ENCODE data around the gene SHC3.

SHC3 gene

DNA sequence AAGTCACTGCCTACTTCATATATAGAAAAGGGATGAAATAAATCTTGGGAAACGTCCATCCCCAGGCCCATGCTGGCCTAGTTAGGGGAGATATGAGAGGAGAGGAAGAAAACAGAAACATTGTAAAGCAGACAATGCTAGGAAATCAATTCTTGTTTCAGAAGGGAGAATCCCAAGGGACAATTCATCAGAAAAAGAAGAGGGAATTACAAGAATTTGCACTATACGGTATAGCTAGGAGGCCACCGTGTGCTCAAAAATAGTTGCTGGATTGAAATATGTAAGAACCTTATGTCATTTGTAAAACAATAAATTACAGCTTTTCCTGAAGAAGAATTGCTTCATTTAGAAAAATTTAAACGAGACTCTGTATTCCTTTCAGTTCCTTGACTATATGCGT, 8.3 kb upstream of the SHC3 start:
- no peak for DNase-seq (ENCODE audit: insufficient read length, low spot score)
- FAIRE-seq = no peak

GRCh38 chr9:89185980-89186379, 7.4 kb upstream of the SHC3 start:
- no peak for FAIRE-seq
- no peak for DNase-seq (ENCODE audit: insufficient read length, low spot score)

- FAIRE-seq = no peak
- DNase-seq (ENCODE audit: insufficient read length, low spot score) = no peak
Measured at GRCh38 chr9:89183146-89183545, 4.5 kb upstream of the SHC3 start.

GRCh38 chr9:89182369-89182768, 3.8 kb upstream of the SHC3 start:
- no peak for FAIRE-seq
- DNase-seq (ENCODE audit: insufficient read length, low spot score) = no peak

GRCh38 chr9:89179895-89180734, 1.5 kb upstream of the SHC3 start:
- DNase-seq (ENCODE audit: insufficient read length, low spot score) (peak; percentile 77), FAIRE-seq (no peak)

DNA sequence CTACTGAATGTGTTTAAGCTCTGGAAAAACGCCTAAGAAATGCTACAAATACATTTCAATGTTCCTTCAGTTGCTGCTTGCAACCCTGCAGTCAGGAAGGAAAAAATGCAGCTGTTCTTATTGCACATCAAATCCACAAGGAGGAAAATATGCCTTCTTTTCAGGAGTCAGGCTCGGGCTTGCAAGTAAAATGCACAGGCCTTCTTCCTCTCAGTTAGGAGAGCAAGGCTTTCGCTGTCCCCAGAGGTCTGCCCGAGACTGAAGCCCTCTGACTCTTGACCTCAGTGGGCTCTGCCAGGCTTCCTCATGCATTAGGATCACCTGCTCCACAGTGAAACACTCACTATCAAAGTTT, 899 bp upstream of the SHC3 start:
- FAIRE-seq = no peak

GRCh38 chr9:89178830-89179539, 367 bp upstream of the SHC3 start:
- no peak for FAIRE-seq
- no peak for DNase-seq (ENCODE audit: insufficient read length, low spot score)

More for the DNA sequence above, 899 bp upstream of the SHC3 start:
- no peak for DNase-seq (ENCODE audit: insufficient read length, low spot score)

DNA sequence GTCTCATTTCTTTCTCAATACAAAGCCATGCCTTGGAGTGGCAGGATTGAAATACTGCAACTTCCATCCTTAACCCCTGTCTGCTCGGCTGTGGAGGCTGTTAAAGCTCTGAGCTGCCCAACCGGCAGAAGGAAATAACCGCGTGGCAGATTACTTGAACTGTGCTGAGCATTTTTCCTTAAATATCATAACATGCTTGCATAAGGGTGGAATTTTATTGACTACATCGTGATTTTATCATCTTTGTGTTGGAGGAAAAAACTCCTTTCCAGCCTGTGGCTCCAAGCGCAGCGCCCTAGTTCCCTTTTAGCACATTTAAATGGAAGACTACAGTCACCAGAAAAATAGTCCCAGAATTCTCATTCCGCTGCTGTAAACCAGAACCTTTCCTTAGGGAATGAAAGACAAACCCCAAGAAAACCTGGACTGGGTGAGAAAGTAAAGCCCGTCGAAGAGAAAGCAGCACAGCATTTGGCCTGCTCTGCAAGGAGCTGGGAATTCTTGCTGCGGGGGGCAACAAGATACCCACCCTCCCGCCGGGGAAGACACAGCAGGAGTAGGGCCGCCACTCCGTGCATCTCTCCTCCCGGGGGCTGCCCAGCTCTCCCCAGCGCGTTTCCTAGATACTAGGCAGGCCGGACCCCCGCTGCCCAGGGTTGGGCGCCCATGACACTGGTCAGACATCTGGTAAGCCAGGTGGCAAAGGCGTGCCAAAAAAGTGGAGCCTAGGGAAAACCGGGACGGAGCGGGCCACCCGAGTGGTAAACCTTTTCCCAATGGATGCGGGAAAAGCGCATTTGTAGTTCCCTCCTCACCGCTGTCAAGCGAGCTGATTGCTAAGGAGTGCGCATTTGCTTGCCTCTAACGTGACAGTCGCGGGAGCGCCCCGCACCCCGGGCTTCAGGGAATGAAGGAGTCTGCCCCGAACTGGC, 1.3 kb downstream of the SHC3 start:
- DNase-seq (ENCODE audit: insufficient read length, low spot score) (no peak), FAIRE-seq (no peak)

DNA sequence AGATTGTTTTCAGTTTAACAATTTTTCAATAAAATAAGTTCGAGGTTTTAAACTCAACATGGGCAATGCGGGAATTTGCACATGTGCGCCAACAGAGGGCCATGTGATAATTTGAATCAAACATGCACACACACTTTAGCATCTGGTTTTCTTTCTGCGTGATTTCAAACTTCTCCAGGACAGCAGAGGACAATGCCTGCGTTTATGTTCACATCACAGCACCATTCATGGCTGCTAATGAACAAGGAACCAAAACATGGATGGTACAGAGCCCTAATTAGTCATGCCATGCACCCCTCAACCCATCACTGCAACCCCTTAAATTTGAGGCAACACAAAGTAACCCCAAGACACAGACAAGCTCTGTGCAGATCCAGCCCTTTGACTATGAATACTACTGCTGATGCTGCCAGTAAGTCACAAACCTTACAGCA, 2.8 kb downstream of the SHC3 start:
- DNase-seq (ENCODE audit: insufficient read length, low spot score) (no peak), FAIRE-seq (no peak)

DNA sequence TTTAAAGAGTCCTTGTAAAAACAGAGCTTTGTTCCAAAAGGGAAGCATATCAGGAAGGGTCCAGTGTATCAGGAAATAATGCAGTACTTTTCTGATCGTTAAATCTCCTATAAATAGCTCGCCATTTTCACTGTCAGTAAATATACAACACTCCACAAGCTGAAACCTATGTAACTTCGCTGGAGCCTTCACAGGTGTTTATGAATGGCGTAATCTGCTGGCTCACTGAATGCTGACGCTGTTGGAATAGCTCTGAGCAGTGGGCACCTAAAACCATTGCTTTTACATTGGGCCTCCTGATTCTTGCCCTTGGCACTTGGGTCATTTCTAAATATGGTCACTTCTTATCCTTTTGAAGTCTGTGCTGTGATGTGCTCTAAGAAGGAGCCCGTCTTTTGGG, 4.3 kb downstream of the SHC3 start:
- no peak for DNase-seq (ENCODE audit: insufficient read length, low spot score)
- no peak for FAIRE-seq

- FAIRE-seq (no peak), DNase-seq (ENCODE audit: insufficient read length, low spot score) (no peak)
Measured at GRCh38 chr9:89173072-89173471, 5.5 kb downstream of the SHC3 start.

GRCh38 chr9:89172398-89172797, 6.2 kb downstream of the SHC3 start:
- FAIRE-seq (no peak), DNase-seq (ENCODE audit: insufficient read length, low spot score) (no peak)

GRCh38 chr9:89171693-89172092, 6.9 kb downstream of the SHC3 start:
- DNase-seq (ENCODE audit: insufficient read length, low spot score) (no peak), FAIRE-seq (no peak)

GRCh38 chr9:89171231-89171630, 7.4 kb downstream of the SHC3 start:
- DNase-seq (ENCODE audit: insufficient read length, low spot score) (no peak), FAIRE-seq (no peak)

DNA sequence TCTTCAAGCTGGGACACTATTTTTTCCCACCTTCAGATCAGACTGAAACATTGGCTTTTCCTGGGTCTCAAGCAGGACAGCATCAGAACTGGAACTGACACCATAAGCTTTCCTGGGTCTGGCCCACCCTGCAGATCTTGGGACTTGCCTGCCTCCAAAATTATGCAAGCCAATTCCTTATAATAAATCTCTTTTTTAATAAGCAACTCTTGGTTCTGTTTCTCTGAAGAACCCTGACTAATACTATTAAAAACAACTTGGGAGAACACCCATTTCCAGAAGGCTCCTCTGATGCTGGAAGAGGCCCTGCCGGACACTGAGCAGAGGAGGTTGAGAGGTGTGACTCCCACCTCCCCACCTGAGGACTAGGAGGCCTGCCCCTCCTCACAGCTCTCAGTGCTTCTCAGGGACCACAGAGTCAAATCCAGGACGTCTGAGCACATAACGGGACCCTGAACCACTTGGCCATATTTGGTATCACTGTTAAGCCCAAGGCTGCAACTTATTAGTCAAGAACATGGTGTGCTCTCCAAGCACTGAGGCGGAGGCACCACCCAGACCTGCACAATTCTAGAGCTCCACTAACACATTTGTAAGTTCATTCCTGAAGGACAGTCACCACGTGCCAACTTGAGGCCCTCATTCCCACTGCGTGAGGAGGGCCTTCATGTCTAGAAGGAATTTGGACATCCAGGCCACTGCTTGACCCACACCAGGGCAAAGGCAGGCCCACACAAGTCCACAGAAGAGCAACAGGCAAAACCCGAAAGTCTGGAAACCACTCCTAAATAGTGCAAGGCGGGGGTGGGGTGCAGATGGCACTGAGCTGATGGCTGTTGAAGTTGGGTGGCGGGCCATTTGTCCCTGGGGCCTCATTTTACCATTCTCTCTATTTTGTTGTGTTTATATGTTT, 9.5 kb downstream of the SHC3 start:
- DNase-seq (ENCODE audit: insufficient read length, low spot score) = no peak
- FAIRE-seq = no peak

DNA sequence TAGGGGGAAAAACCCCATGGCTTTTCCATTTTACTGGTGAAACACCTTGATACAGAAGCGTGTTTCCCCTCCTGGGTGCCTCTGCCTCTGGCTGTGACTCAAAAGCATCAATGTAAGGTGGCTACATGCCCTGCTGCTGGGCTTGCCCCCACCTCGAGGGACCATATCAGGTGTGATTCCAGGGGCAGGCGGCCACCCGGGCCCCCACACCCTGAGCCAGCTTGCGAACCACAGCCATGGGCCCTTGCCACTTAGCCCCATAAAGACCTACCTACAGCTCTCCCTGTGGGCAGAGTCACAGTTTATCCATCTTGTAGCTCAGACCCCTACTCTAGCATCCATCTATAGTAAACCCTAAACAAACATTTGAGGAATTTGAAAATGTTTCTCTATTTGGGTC, 10.8 kb downstream of the SHC3 start:
- no peak for DNase-seq (ENCODE audit: insufficient read length, low spot score)
- no peak for FAIRE-seq

- FAIRE-seq (no peak), DNase-seq (ENCODE audit: insufficient read length, low spot score) (no peak)
Measured at GRCh38 chr9:89166852-89167251, 11.8 kb downstream of the SHC3 start.

DNA sequence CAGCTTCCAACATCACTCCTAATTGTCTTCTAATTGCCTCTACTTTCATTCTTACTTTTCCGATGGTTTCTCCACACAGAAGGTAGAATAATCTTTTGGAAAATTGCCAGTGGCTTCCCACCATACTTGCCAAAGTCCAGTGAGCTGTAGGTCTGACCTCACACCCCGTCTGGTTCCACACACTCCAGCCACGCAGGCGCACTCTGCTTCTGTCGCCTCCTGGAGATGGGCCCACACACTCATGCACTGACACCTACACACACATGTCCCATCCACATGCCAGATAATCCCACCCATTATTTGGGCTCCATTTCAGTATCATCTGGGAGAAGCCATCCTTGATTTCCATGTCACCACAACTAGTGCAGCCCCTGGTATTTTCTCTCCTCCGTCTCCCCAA, 12.7 kb downstream of the SHC3 start:
- no peak for FAIRE-seq

DNA sequence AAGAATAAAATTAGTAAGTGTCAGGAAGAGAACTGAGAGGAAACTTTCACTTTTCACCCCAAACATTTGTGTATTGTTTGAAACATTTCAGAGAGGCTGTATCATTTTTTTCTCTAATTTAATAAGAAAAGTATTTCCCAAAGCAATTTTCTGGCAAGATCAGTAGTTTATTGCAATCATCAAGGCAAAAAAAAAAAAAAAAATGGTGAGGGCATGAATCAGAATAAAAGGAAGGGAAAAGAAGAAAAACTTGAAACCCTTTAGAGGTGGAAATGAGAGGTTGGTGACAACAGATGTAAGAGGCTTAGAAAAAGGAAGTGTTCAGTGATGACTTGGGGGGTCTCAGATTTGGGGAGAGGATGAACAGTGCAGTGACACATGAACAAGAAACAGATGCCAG, 13.3 kb downstream of the SHC3 start:
- FAIRE-seq = no peak

More for the DNA sequence above, 12.7 kb downstream of the SHC3 start:
- no peak for DNase-seq (ENCODE audit: insufficient read length, low spot score)

DNA sequence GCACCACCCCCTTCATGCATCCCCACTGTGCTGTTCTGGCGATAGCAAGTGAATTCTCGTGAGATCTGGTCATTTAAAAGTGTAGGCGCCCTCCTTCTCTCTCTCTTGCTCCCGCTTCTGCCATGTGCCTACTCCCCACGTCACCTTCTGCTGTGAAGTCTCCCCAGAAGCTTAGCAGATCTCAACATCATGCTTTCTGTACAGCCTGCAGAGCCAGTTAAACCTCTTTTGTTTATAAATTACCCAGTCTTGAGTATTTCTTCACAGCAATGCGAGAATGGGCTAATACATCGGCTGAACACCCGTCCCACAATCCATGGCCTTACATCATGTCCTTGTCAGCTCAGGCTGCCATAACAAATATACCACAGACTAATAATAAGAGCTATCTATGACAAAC, 17.4 kb downstream of the SHC3 start:
- FAIRE-seq (no peak), DNase-seq (ENCODE audit: insufficient read length, low spot score) (no peak)

More for the DNA sequence above, 13.3 kb downstream of the SHC3 start:
- DNase-seq (ENCODE audit: insufficient read length, low spot score) = no peak
